Measurements from ENCODE around the gene CCDC66. TPM values are rescaled to one million over a fixed set of nuclear protein-coding genes. Genes with fewer than 3 reads are reported as not detected.
"Not testable (repeated sequence)": the region's sequence is repeated elsewhere in the genome, so short reads cannot be mapped to it uniquely, and the experiment has no call there.

The CCDC66 gene
- total RNA-seq, 4 donors from 2014 or later: 13.1 to 48.1 (median 21.4) TPM

GRCh38 chr3:56590814-56591213, 33.8 kb downstream of the CCDC66 start:
- intact Hi-C loops (cut with DNase I; ENCODE audit: low total_unique reads) (no loop called here), in situ Hi-C loops (cut with MboI; ENCODE audit: low pct_ligation_motif_present in 1 of 4, low pct_unique_long_range_greater_than_20kb in 1 of 4, low sequenced_read_pairs in 3 of 4) (no loop called here)
- Histone ChIP-seq H3K36me3 (peaks cover 0 to 18% (median 0%) of the 10 kb centered on the region in 4 donors), H3K4me1 (no peaks in the 10 kb centered on the region), H3K4me3 (no peak overlapping the region), H3K27me3 (no peaks in the 10 kb centered on the region), H3K27ac (no peak overlapping the region), H3K9me3 (no peaks in the 10 kb centered on the region)
- WGBS, 2 donors (ENCODE audit: low coverage in 1 of 2): 82 to 100% methylated on average over 1 of the region's 1 CpG
- TF ChIP-seq CTCF (IDR thresholded peaks at IDR 0.05): no peak
- no peak for TF ChIP-seq POLR2A (IDR thresholded peaks at IDR 0.05)
- no peak for TF ChIP-seq POLR2AphosphoS5 (IDR thresholded peaks at IDR 0.05)
- no peak for TF ChIP-seq EP300 (IDR thresholded peaks at IDR 0.05; ENCODE audit: low read depth)
- no peak for DNase-seq

DNA sequence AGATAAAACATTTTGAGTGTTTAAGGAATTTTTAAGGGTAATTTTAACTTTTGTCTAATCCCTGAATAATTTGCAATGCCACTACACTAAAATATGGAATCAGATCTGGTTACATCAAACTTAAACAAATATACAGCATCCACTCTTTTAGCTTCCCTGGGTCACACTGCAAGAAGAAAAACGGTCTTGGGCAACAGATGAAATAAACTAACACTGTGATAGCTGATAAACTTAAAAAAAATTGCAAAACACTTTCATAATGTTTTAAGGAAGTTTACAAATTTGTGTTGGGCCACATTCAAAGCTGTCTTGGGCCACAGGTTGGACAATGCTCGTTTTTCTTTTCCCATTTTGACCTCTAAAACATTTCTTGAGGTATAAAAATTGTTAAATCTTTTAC, 34.3 kb downstream of the CCDC66 start:
- WGBS, 2 donors (ENCODE audit: low coverage in 1 of 2): 32 to 66% methylated on average over 2 of the region's 2 CpGs
- DNase-seq: no peak
- H3K36me3 ChIP-seq: peaks cover 0 to 21% (median 0%) of the 10 kb centered on the region in 4 donors
- intact Hi-C loops (cut with DNase I; ENCODE audit: low total_unique reads) (no loop called here), in situ Hi-C loops (cut with MboI; ENCODE audit: low pct_ligation_motif_present in 1 of 4, low pct_unique_long_range_greater_than_20kb in 1 of 4, low sequenced_read_pairs in 3 of 4) (no loop called here)
- TF ChIP-seq CTCF (IDR thresholded peaks at IDR 0.05) (no peak), EP300 (IDR thresholded peaks at IDR 0.05; ENCODE audit: low read depth) (no peak), POLR2A (IDR thresholded peaks at IDR 0.05) (no peak), POLR2AphosphoS5 (IDR thresholded peaks at IDR 0.05) (no peak)
- no peak overlapping the region for H3K27ac ChIP-seq
- no peaks in the 10 kb centered on the region for H3K27me3 ChIP-seq
- H3K9me3 ChIP-seq: no peaks in the 10 kb centered on the region
- H3K4me3 ChIP-seq: no peak overlapping the region
- no peaks in the 10 kb centered on the region for H3K4me1 ChIP-seq

DNA sequence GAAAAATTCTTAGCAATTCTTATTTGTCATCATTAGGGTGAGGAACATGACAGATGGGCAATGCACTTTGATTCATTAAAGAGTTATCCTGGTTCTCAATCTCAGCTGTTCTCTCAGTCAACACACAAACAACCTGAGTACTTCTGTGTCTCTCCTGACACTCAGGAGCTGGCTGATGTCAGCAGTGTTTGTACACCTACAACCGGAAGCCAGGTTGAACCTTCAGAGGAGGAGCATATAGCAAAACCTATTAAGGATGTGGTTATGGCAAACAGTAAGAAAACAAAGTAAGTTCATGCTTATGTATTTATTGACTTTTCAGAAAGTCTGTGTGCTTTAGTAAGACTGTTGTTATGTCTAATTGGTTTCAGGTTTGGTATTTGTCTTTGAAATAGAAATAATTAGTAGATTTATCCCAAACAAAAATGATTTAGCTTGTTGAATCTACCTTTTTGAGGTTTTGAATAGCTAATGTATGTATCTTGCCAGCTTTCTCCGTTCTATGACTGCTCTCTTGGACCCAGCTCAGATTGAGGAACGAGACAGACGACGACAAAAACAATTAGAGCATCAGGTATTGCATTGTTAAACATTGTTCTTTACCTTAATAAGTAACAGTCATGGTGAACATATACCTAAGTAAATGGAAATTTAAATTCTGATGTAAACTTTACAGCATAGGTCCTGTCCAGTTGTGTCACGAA, 36.6 kb downstream of the CCDC66 start:
- no peak for DNase-seq
- no peaks in the 10 kb centered on the region for H3K27me3 ChIP-seq
- H3K4me1 ChIP-seq: no peaks in the 10 kb centered on the region
- intact Hi-C loops (cut with DNase I; ENCODE audit: low total_unique reads): no loop called here
- no peak for TF ChIP-seq POLR2A (IDR thresholded peaks at IDR 0.05)
- TF ChIP-seq CTCF (IDR thresholded peaks at IDR 0.05): no peak
- TF ChIP-seq EP300 (IDR thresholded peaks at IDR 0.05; ENCODE audit: low read depth): no peak
- TF ChIP-seq POLR2AphosphoS5 (IDR thresholded peaks at IDR 0.05): no peak
- H3K4me3 ChIP-seq: no peak overlapping the region
- WGBS, 2 donors (ENCODE audit: low coverage in 1 of 2): 74 to 86% methylated on average over 5 to 6 of the region's 6 CpGs
- H3K9me3 ChIP-seq: no peaks in the 10 kb centered on the region
- peaks cover 0 to 30% (median 2%) of the 10 kb centered on the region in 4 donors for H3K36me3 ChIP-seq
- H3K27ac ChIP-seq: no peak overlapping the region
- in situ Hi-C loops (cut with MboI; ENCODE audit: low pct_ligation_motif_present in 1 of 4, low pct_unique_long_range_greater_than_20kb in 1 of 4, low sequenced_read_pairs in 3 of 4): no loop called here

GRCh38 chr3:56595975-56596840, 39.2 kb downstream of the CCDC66 start:
- WGBS, 2 donors (ENCODE audit: low coverage in 1 of 2): 88 to 95% methylated on average over 4 to 11 of the region's 11 CpGs
- intact Hi-C loops (cut with DNase I; ENCODE audit: low total_unique reads): no loop called here

DNA sequence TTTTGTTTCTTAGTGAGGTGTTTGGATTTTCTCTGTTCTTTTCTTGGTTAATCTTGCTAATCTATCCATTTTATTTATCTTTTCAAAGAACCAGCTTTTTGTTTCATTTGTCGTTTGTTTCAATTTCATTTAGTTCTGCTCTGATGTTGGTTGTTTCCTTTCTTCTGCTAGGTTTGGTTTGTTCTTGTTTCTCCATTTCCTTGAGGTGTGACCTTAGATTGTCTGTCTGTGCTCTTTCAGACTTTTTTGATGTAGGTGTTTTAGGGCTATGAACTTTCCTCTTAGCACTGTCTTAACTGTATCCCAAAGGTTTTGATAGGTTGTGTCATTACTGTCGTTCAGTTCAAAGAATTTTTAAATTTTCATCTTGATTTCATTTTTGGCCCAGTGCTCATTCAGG, 51.5 kb downstream of the CCDC66 start:
- WGBS, 2 donors (ENCODE audit: low coverage in 1 of 2): 37 to 71% methylated on average over 1 to 2 of the region's 2 CpGs
- DNase-seq; H3K27me3 ChIP-seq; H3K9me3 ChIP-seq; H3K4me3 ChIP-seq; in situ Hi-C loops (cut with MboI; ENCODE audit: low pct_ligation_motif_present in 1 of 4, low pct_unique_long_range_greater_than_20kb in 1 of 4, low sequenced_read_pairs in 3 of 4); intact Hi-C loops (cut with DNase I; ENCODE audit: low total_unique reads); H3K36me3 ChIP-seq; H3K27ac ChIP-seq: not testable (repeated sequence)
- H3K4me1 ChIP-seq: peaks cover 0 to 19% (median 5%) of the 10 kb centered on the region in 4 donors

More at GRCh38 chr3:56595975-56596840, 39.2 kb downstream of the CCDC66 start:
- DNase-seq: no peak
- in situ Hi-C loops (cut with MboI; ENCODE audit: low pct_ligation_motif_present in 1 of 4, low pct_unique_long_range_greater_than_20kb in 1 of 4, low sequenced_read_pairs in 3 of 4): no loop called here
- no peaks in the 10 kb centered on the region for H3K4me1 ChIP-seq
- H3K9me3 ChIP-seq: peaks cover 0 to 3% of the 10 kb centered on the region in 2 donors
- peaks cover 0 to 30% (median 3%) of the 10 kb centered on the region in 4 donors for H3K36me3 ChIP-seq
- H3K4me3 ChIP-seq: no peak overlapping the region
- no peak overlapping the region for H3K27ac ChIP-seq
- no peak for TF ChIP-seq EP300 (IDR thresholded peaks at IDR 0.05; ENCODE audit: low read depth)
- no peak for TF ChIP-seq POLR2AphosphoS5 (IDR thresholded peaks at IDR 0.05)
- no peak for TF ChIP-seq POLR2A (IDR thresholded peaks at IDR 0.05)
- no peak for TF ChIP-seq CTCF (IDR thresholded peaks at IDR 0.05)
- no peaks in the 10 kb centered on the region for H3K27me3 ChIP-seq

All from transverse colon (tissue), 4 donors.